Measurements from ENCODE around the gene C16orf92.
A peak's percentile ranks its signal among the peaks of the same experiment; 100 is the strongest.

The C16orf92 gene

DNA sequence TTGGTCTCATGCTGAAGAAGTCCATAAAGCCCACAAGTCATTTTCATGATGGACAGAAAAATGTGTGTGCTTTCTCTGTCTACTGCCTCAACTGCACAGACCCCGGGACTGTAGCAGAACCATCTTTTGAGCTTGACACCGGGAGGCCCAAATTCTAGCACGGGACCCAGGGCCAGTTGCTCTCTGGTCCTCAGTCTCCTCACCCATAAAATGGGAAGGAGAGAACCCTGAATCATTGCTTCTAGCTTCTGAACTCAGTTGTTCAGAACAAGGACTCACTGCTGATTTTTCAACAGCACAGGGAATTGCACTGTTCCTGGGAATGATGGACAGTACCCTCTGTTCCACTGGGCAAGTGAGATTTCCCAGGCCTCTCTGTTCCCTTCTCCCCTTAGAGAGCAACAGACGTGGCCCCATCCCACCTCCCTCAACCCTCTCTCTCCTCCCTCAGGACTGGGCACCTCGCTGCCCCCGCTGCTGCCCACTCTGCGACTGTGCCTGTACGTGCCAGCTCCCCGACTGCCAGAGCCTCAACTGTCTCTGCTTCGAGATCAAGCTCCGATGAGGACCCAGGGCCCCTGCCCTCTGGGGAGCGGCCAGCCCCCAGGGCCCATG, 40.4 kb downstream of the C16orf92 start:
- DNase-seq = no peak

DNA sequence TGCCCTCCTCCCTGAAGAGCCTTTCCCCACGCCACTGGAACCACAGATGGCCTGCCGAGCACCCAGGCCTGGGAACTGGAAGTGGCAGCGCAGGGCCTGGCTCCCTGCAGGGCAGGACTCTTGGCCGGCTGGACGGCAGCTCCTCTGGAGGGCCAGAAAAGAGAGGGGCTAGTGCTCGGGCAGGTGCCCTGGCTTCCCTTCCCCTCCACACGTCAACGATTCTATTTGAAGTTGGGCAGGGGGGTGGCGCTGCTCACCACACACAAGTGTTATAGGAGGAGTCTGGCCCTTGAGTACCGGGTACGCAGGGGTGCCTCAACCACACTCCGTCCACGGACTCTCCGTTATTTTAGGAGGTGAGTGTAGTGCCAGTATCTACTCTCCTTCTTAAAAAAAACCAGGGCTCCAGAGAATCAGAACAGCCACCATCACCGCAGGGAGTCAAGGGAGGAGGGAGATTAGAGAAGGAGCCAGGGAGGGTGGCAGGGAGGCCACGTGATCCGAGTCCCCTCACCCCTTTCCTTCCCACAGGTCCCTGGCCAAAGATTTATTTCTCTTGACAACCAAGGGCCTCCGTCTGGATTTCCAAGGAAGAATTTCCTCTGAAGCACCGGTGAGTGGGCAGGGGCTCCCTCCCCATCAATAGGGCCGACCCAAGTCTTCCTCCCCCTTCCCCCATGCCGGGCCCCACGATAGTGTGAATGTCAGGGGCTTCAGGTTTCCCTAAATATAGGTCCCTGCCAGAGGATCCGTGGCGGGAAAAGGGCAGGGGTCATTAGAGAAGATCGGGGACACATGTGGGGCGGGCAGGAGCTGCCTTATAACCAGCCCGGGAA, 41.1 kb downstream of the C16orf92 start:
- peak; percentile 70 for DNase-seq

- no peak for DNase-seq
Observed at GRCh38 chr16:30064729-30065101, 41.7 kb downstream of the C16orf92 start.

DNA sequence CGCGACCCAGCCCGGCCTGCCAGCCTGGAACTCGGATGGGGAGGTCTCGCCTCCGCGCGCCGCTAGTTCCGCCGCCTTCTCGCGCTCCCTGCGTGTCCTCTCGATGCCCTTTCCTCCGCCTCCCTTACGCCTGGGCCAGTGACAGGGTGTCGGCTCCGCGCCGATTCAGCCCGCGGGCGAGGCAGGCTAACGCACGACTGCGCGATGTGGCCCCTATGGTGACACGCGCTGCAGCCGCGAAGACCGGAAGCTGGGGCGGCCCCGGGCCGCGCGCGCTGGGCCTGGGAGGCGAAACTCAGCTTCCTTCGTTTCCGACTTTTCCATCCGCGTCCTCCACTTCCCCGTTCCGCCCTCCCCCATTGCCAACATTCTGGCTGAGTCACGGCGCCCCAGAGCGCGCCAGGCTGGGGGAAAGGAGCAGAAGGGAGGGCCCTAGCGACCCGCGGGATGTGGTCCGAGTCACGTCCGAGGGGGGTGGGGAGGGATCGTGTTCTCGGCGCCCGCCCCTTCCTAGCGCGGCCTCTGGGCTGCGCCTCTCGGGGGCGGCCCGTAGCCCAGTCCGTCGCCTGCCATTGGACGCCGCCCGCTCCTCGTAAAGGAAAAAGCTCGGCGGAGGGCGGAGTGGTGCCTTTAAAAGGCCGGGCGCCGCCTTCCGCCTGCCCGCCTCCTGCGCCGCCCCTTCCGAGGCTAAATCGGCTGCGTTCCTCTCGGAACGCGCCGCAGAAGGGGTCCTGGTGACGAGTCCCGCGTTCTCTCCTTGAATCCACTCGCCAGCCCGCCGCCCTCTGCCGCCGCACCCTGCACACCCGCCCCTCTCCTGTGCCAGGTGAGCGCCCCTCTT, 42.3 kb downstream of the C16orf92 start, which contains the start of gene ALDOA:
Gene ALDOA, plus strand, starts transcription at position 659 of the 841 bp plus-strand sequence. CDS start 1,138 bp downstream, outside the sequence.
- peak; percentile 95 for DNase-seq

GRCh38 chr16:30065943-30066760, 43.2 kb downstream of the C16orf92 start:
- no peak for DNase-seq

DNA sequence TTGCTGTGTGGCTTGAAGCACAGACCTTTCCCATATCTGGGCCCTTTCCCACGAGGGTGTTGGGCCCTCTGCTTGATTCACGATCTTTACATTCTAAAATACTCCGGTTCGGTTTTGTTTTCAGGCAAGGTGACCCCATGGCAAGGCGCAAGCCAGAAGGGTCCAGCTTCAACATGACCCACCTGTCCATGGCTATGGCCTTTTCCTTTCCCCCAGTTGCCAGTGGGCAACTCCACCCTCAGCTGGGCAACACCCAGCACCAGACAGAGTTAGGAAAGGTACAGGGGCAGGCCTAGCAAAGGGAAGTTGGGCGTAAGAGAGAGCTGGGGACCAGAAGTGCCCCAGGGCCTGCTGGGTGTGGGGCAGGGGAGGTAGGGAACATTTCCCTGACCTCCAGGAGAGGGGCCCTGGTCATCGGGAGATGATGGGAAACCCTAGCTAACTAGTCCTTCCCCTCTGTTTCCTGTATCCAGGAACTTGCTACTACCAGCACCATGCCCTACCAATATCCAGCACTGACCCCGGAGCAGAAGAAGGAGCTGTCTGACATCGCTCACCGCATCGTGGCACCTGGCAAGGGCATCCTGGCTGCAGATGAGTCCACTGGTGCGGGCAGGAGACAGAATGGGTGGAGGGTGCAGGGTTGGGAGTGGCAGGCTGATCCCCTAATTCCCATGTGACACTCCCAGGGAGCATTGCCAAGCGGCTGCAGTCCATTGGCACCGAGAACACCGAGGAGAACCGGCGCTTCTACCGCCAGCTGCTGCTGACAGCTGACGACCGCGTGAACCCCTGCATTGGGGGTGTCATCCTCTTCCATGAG, 44.0 kb downstream of the C16orf92 start:
- no peak for DNase-seq

- DNase-seq = no peak
Observed at GRCh38 chr16:30067584-30067916, 44.6 kb downstream of the C16orf92 start.

- no peak for DNase-seq
Observed at GRCh38 chr16:30068333-30068732, 45.3 kb downstream of the C16orf92 start.

GRCh38 chr16:30068750-30069610, 46.0 kb downstream of the C16orf92 start:
- DNase-seq = no peak

GRCh38 chr16:30069611-30070462, 46.8 kb downstream of the C16orf92 start:
- DNase-seq = no peak

DNA sequence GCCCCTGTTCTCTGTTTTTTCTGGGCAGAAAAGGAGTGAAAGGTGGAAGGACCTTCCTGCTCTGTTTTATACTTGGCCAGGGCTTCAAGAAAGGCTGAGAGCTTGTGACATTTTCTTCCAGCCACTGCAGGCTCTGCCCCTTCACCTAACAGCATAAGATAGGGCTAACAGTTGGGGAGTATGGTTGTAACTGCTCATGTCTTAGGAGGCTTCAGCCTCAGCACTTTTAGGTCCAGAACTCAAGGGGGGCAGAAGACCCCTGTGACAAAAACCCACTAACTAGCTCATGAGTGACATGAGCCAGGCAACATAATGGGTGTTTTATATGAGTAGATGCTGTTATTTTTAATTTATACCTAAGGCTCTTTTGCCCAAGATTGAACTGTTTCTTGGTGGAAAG, 47.5 kb downstream of the C16orf92 start:
- DNase-seq = no peak
